ENCODE data around the gene PHLDB1. TPM values are rescaled to one million over a fixed set of nuclear protein-coding genes. Genes with fewer than 3 reads are reported as not detected.

Gene PHLDB1
- 10 to 100 TPM; 45.9 to 54.9 TPM for total RNA-seq
- polyA plus RNA-seq (2013, experiment 1 of 2) = 106 TPM
- polyA plus RNA-seq (2013, experiment 2 of 2) = 105 TPM
- long read RNA-seq, experiment 1, partial matches to known transcripts = 2 of 6 reads
- long read RNA-seq, experiment 1, other reads (novel, unspliced or antisense) = 3 of 6 reads
- long read RNA-seq, experiment 2, full-length matches to known transcripts = 3 of 37 reads
- long read RNA-seq, experiment 2, partial matches to known transcripts = 13 of 37 reads
- long read RNA-seq, experiment 2, other reads (novel, unspliced or antisense) = 21 of 37 reads
- long read RNA-seq, experiment 3, partial matches to known transcripts = 12 of 41 reads
- long read RNA-seq, experiment 3, other reads (novel, unspliced or antisense) = 27 of 41 reads
- long read RNA-seq, experiment 4, partial matches to known transcripts = 1 of 3 reads
- long read RNA-seq, experiment 4, other reads (novel, unspliced or antisense) = 1 of 3 reads

DNA sequence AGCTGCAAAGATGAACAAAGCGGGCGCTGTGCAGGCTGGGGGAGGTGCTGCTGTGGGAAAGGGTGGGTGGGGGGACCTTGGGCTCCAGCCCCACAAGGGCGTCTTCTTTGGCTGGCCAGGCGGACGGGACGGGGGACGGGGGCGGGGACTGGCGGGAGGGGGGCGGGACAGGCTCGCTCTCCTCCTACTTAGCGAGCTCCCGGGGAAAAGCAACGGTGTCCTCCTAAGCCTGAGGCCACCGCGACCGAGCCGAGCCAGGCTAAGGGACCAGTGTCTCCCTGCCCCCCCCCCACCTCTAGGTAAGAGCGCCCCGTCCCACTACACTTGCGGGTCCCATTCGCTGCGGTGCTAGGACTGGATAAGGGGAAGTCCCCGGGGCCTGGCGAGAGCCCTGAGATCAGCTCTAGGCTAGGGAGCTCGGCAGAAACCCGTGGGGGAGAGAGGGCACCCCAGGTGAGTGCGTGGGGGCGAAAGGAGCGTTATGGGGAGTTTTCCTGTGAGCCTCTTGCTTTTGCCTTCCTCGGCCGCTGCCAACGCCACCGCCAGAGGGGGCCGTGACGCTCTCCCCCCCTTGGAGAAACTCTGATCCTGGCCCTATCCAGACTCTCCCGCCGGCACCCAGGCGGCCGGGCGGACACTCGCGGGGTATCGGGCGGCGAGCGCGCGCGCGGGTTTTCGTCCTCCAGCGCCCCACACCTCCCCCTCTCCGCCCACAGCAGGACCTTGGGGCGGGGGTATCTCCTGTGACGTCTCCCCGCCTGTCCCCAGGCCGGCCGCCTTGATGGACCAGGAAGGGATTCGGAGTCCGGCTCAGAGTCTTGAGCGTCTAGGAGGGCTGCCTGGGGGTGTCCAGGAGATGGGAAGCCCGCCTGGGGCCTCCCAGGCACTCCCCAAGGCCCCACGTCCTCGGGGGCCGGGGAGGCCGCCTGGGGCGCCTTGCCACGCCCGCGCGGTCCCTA, at the start of gene PHLDB1:
Gene PHLDB1 (plus strand): TSS at position 215 of the 959 bp plus-strand sequence. CDS start 6,222 bp downstream, outside the sequence.
- Mint-ChIP-seq H3K36me3 (ENCODE audit: low read depth) (peaks cover 7% of the 10 kb centered on the region), H3K27me3 (ENCODE audit: insufficient read depth) (peaks cover 80% of the 10 kb centered on the region), H3K4me3 (peak within 1 kb of the TSS; percentile 44), H3K27ac (no peak within 1 kb of the TSS), H3K4me1 (peaks cover 30% of the 10 kb centered on the region), H3K9me3 (no peaks in the 10 kb centered on the region)
- 0 to 2% methylated on average over 14 to 70 of the region's 72 CpGs for WGBS, 2 experiments (ENCODE audit: insufficient coverage in 1 of 2, insufficient read length in 1 of 2)
- H3K9ac ChIP-seq (ENCODE audit: extremely low read depth, low read length, poor library complexity, severe bottlenecking) = no peak within 1 kb of the TSS
- DNase-seq = peak; percentile 85
- peak within 1 kb of the TSS; percentile 72 for H3K4me3 ChIP-seq (ENCODE audit: low read length)
- H3K4me1 ChIP-seq (ENCODE audit: control insufficient read depth, insufficient read depth, low read length) = peaks cover 14% of the 10 kb centered on the region
- TF ChIP-seq, protein P1, sequence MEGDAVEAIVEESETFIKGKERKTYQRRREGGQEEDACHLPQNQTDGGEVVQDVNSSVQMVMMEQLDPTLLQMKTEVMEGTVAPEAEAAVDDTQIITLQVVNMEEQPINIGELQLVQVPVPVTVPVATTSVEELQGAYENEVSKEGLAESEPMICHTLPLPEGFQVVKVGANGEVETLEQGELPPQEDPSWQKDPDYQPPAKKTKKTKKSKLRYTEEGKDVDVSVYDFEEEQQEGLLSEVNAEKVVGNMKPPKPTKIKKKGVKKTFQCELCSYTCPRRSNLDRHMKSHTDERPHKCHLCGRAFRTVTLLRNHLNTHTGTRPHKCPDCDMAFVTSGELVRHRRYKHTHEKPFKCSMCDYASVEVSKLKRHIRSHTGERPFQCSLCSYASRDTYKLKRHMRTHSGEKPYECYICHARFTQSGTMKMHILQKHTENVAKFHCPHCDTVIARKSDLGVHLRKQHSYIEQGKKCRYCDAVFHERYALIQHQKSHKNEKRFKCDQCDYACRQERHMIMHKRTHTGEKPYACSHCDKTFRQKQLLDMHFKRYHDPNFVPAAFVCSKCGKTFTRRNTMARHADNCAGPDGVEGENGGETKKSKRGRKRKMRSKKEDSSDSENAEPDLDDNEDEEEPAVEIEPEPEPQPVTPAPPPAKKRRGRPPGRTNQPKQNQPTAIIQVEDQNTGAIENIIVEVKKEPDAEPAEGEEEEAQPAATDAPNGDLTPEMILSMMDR (conservative IDR thresholded peaks at IDR 0.05) = peak; percentile 67
- H3K27me3 ChIP-seq (ENCODE audit: control insufficient read depth, insufficient read depth, low read length, poor library complexity, severe bottlenecking) = peaks cover 75% of the 10 kb centered on the region
- no peak within 1 kb of the TSS for H3K27ac ChIP-seq (ENCODE audit: low read depth, low read length)
- H3K36me3 ChIP-seq (ENCODE audit: control insufficient read depth, insufficient read depth, low read length) = peaks cover 4% of the 10 kb centered on the region
- no peaks in the 10 kb centered on the region for H3K9me3 ChIP-seq (ENCODE audit: control insufficient read depth, low read length)

DNA sequence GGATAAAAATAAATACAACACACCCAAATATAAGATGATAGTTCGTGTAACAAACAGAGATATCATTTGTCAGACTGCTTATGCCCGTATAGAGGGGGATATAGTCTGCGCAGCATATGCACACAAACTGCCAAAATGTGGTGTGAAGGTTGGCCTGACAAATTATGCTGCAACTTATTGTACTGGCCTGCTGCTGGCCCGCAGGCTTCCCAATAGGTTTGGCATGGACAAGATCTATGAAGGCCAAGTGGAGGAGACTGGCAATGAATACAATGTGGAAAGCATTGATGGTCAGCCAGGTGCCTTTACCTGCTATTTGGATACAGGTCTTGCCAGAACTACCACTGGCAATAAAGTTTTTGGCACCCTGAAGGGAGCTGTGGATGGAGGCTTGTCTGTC, 46.6 kb upstream of the PHLDB1 start:
- Histone ChIP-seq H3K4me3 (ENCODE audit: low read length) (no peak overlapping the region), H3K9ac (ENCODE audit: extremely low read depth, low read length, poor library complexity, severe bottlenecking) (no peak overlapping the region), H3K36me3 (ENCODE audit: control insufficient read depth, insufficient read depth, low read length) (no peaks in the 10 kb centered on the region), H3K27ac (ENCODE audit: low read depth, low read length) (no peak overlapping the region), H3K27me3 (ENCODE audit: control insufficient read depth, insufficient read depth, low read length, poor library complexity, severe bottlenecking) (no peaks in the 10 kb centered on the region), H3K4me1 (ENCODE audit: control insufficient read depth, insufficient read depth, low read length) (no peaks in the 10 kb centered on the region), H3K9me3 (ENCODE audit: control insufficient read depth, low read length) (no peaks in the 10 kb centered on the region)
- DNase-seq = no peak
- peaks cover 4% of the 10 kb centered on the region for H3K4me1 Mint-ChIP-seq
- 93 to 98% methylated on average over 4 of the region's 4 CpGs for WGBS, 2 experiments (ENCODE audit: insufficient coverage in 1 of 2, insufficient read length in 1 of 2)
- no peak overlapping the region for H3K27ac Mint-ChIP-seq
- H3K36me3 Mint-ChIP-seq (ENCODE audit: low read depth) = peaks cover 13% of the 10 kb centered on the region
- no peaks in the 10 kb centered on the region for H3K27me3 Mint-ChIP-seq (ENCODE audit: insufficient read depth)
- H3K9me3 Mint-ChIP-seq = no peaks in the 10 kb centered on the region
- TF ChIP-seq, protein P1 (conservative IDR thresholded peaks at IDR 0.05) = no peak
- H3K4me3 Mint-ChIP-seq = no peak overlapping the region

DNA sequence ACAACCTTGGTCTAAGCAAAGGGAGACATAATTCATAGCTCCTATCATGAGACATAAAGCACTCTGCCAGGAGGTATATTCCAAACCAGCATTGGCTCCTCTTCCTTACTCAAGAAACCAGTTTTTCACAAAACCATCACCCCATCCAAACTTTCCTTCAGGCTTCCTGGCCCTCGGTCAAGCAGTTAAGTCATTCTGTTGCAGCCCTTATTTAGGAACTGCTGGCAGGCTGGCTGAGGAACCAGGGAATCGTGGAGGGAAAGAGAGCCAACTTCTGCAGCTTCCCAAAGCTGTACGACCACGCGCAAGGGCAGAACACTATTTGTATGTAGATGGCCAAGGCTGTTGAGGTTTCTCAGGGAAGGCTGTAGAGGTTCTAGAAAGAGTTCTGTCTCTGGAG, 42.4 kb upstream of the PHLDB1 start:
- Histone ChIP-seq H3K27ac (ENCODE audit: low read depth, low read length) (no peak overlapping the region), H3K27me3 (ENCODE audit: control insufficient read depth, insufficient read depth, low read length, poor library complexity, severe bottlenecking) (no peaks in the 10 kb centered on the region), H3K36me3 (ENCODE audit: control insufficient read depth, insufficient read depth, low read length) (no peaks in the 10 kb centered on the region), H3K9ac (ENCODE audit: extremely low read depth, low read length, poor library complexity, severe bottlenecking) (no peak overlapping the region), H3K4me1 (ENCODE audit: control insufficient read depth, insufficient read depth, low read length) (no peaks in the 10 kb centered on the region), H3K9me3 (ENCODE audit: control insufficient read depth, low read length) (no peaks in the 10 kb centered on the region), H3K4me3 (ENCODE audit: low read length) (no peak overlapping the region)
- no peak overlapping the region for H3K27ac Mint-ChIP-seq
- H3K9me3 Mint-ChIP-seq = no peaks in the 10 kb centered on the region
- DNase-seq = no peak
- H3K36me3 Mint-ChIP-seq (ENCODE audit: low read depth) = no peaks in the 10 kb centered on the region
- H3K27me3 Mint-ChIP-seq (ENCODE audit: insufficient read depth) = no peaks in the 10 kb centered on the region
- TF ChIP-seq, protein P1 (conservative IDR thresholded peaks at IDR 0.05) = no peak
- H3K4me1 Mint-ChIP-seq = peaks cover 4% of the 10 kb centered on the region
- H3K4me3 Mint-ChIP-seq = peak overlapping the region; percentile 74
- WGBS, 2 experiments (ENCODE audit: insufficient coverage in 1 of 2, insufficient read length in 1 of 2) = 93 to 95% methylated on average over 2 to 5 of the region's 5 CpGs
